HUES48 (cell line): ENCODE data around the gene GALNT17.
A peak's percentile ranks its signal among the peaks of the same experiment; 100 is the strongest.

Experiments used
- H3K27ac ChIP-seq: one replicate; pipeline ENCODE4 v1.7.0; 2013; ENCODE audit warnings: low read depth, low read length, inconsistent platforms
- H3K27me3 ChIP-seq: 2 replicates; pipeline ENCODE4 v1.6.1; 2013; ENCODE audit warnings: mild to moderate bottlenecking, low read length; ENCODE audit not compliant: control insufficient read depth, insufficient read depth
- H3K36me3 ChIP-seq: 2 replicates; pipeline ENCODE4 v1.6.1; 2013; ENCODE audit warnings: low read length; ENCODE audit not compliant: control insufficient read depth, insufficient read depth
- H3K4me1 ChIP-seq: 2 replicates; pipeline ENCODE4 v1.6.1; 2013; ENCODE audit warnings: mild to moderate bottlenecking, low read length; ENCODE audit not compliant: control insufficient read depth, insufficient read depth
- H3K4me3 ChIP-seq: 2 replicates; pipeline ENCODE4 v1.5.1; 2013; ENCODE audit warnings: mild to moderate bottlenecking, low read depth, low read length
- H3K9ac ChIP-seq: 2 replicates; pipeline ENCODE4 v1.6.1; 2013; ENCODE audit warnings: mild to moderate bottlenecking, low read depth, low read length, moderate library complexity
- H3K9me3 ChIP-seq: 2 replicates; pipeline ENCODE4 v1.6.1; 2013; ENCODE audit warnings: low read length; ENCODE audit not compliant: control insufficient read depth, insufficient read depth

The GALNT17 gene

GRCh38 chr7:71235253-71235652, 103.3 kb downstream of the GALNT17 start:
- Histone ChIP-seq H3K27ac (no peak overlapping the region), H3K36me3 (no peaks in the 10 kb centered on the region; the same call in 1 of the 2 replicates), H3K4me3 (no peak overlapping the region), H3K9me3 (no peaks in the 10 kb centered on the region), H3K27me3 (no peaks in the 10 kb centered on the region), H3K9ac (no peak overlapping the region), H3K4me1 (peaks cover 22% of the 10 kb centered on the region)

GRCh38 chr7:71236230-71237105, 104.5 kb downstream of the GALNT17 start:
- Histone ChIP-seq H3K9ac (peak overlapping the region; percentile 32; the same call in 1 of the 2 replicates), H3K27me3 (no peaks in the 10 kb centered on the region), H3K27ac (peak overlapping the region; percentile 51)

GRCh38 chr7:71237945-71238344, 106.0 kb downstream of the GALNT17 start:
- H3K36me3 ChIP-seq, result no peaks in the 10 kb centered on the region; the same call in 1 of the 2 replicates
- H3K4me1 ChIP-seq, result peaks cover 22% of the 10 kb centered on the region
- no peaks in the 10 kb centered on the region for H3K27me3 ChIP-seq
- no peak overlapping the region for H3K9ac ChIP-seq
- no peak overlapping the region for H3K27ac ChIP-seq
- no peak overlapping the region for H3K4me3 ChIP-seq
- no peaks in the 10 kb centered on the region for H3K9me3 ChIP-seq

More at GRCh38 chr7:71236230-71237105, 104.5 kb downstream of the GALNT17 start:
- no peaks in the 10 kb centered on the region for H3K9me3 ChIP-seq
- H3K4me3 ChIP-seq, result no peak overlapping the region
- H3K36me3 ChIP-seq, result no peaks in the 10 kb centered on the region; the same call in 1 of the 2 replicates
- H3K4me1 ChIP-seq, result peaks cover 22% of the 10 kb centered on the region

- Histone ChIP-seq H3K9me3 (no peaks in the 10 kb centered on the region), H3K27me3 (no peaks in the 10 kb centered on the region)
These were observed 106.8 kb downstream of the GALNT17 start for GRCh38 chr7:71238581-71239295.

GRCh38 chr7:71239586-71240268, 107.8 kb downstream of the GALNT17 start:
- Histone ChIP-seq H3K27me3 (no peaks in the 10 kb centered on the region), H3K9me3 (no peaks in the 10 kb centered on the region), H3K9ac (no peak overlapping the region), H3K36me3 (no peaks in the 10 kb centered on the region), H3K27ac (no peak overlapping the region), H3K4me1 (peaks cover 27% of the 10 kb centered on the region), H3K4me3 (no peak overlapping the region)

More at GRCh38 chr7:71238581-71239295, 106.8 kb downstream of the GALNT17 start:
- Histone ChIP-seq H3K36me3 (no peaks in the 10 kb centered on the region), H3K27ac (no peak overlapping the region), H3K9ac (no peak overlapping the region), H3K4me3 (no peak overlapping the region), H3K4me1 (peaks cover 22% of the 10 kb centered on the region)

- Histone ChIP-seq H3K36me3 (no peaks in the 10 kb centered on the region), H3K27me3 (no peaks in the 10 kb centered on the region), H3K27ac (no peak overlapping the region), H3K9me3 (no peaks in the 10 kb centered on the region), H3K4me1 (peaks cover 17% of the 10 kb centered on the region), H3K9ac (no peak overlapping the region), H3K4me3 (no peak overlapping the region)
These were observed 111.9 kb downstream of the GALNT17 start for GRCh38 chr7:71243736-71244410.

GRCh38 chr7:71245038-71245437, 113.1 kb downstream of the GALNT17 start:
- H3K27ac ChIP-seq, result no peak overlapping the region
- peaks cover 23% of the 10 kb centered on the region for H3K4me1 ChIP-seq
- H3K36me3 ChIP-seq, result no peaks in the 10 kb centered on the region

GRCh38 chr7:71251706-71252105, 119.8 kb downstream of the GALNT17 start:
- Histone ChIP-seq H3K9ac (no peak overlapping the region), H3K4me3 (no peak overlapping the region), H3K27ac (no peak overlapping the region), H3K36me3 (no peaks in the 10 kb centered on the region; the same call in 1 of the 2 replicates), H3K27me3 (no peaks in the 10 kb centered on the region), H3K9me3 (peaks cover 25% of the 10 kb centered on the region), H3K4me1 (peaks cover 35% of the 10 kb centered on the region)

More at GRCh38 chr7:71245038-71245437, 113.1 kb downstream of the GALNT17 start:
- Histone ChIP-seq H3K4me3 (no peak overlapping the region), H3K9ac (no peak overlapping the region), H3K9me3 (no peaks in the 10 kb centered on the region), H3K27me3 (no peaks in the 10 kb centered on the region)

GRCh38 chr7:71254751-71255150, 122.8 kb downstream of the GALNT17 start:
- H3K9me3 ChIP-seq, result peaks cover 26% of the 10 kb centered on the region
- H3K27me3 ChIP-seq, result no peaks in the 10 kb centered on the region
- peak overlapping the region; percentile 91 for H3K27ac ChIP-seq
- H3K36me3 ChIP-seq, result no peaks in the 10 kb centered on the region; the same call in 1 of the 2 replicates
- no peak overlapping the region for H3K9ac ChIP-seq
- H3K4me1 ChIP-seq, result peaks cover 20% of the 10 kb centered on the region
- no peak overlapping the region for H3K4me3 ChIP-seq

GRCh38 chr7:71255537-71256178, 123.7 kb downstream of the GALNT17 start:
- peak overlapping the region; percentile 91 for H3K27ac ChIP-seq
- H3K36me3 ChIP-seq, result no peaks in the 10 kb centered on the region; the same call in 1 of the 2 replicates
- H3K4me1 ChIP-seq, result peaks cover 16% of the 10 kb centered on the region
- no peaks in the 10 kb centered on the region for H3K27me3 ChIP-seq
- H3K9ac ChIP-seq, result 0 out of 2 replicates have a peak overlapping the region, but pooled peaks have one; percentile 16
- peak overlapping the region; percentile 34; the same call in 1 of the 2 replicates for H3K4me3 ChIP-seq
- peaks cover 26% of the 10 kb centered on the region for H3K9me3 ChIP-seq
